Stomach (tissue), 9 donors: ENCODE data around the gene MED12L. TPM values are rescaled to one million over a fixed set of nuclear protein-coding genes. Genes with fewer than 3 reads are reported as not detected.

Experiments used
- DNase-seq, 2 donors: peaks; one replicate each; pipeline versions ENCODE4 v3.0.0 to v3.0.0-alpha.2; 2013 to 2019
- H3K27ac ChIP-seq, 5 donors: fragments of 200-600 bp in 4 of 5; sonication (generic) in 4 of 5; one replicate each; pipeline ENCODE4 v1.5.1; 2013 to 2019; ENCODE audit warnings: mild to moderate bottlenecking in 1 of 5, moderate library complexity in 1 of 5
- H3K27me3 ChIP-seq, 3 donors: fragments of 200-600 bp; sonication (generic); one replicate each; pipeline ENCODE4 v1.5.1; 2017 to 2019; ENCODE audit warnings: mixed run types in 1 of 3
- H3K36me3 ChIP-seq, 4 donors: fragments of 200-600 bp; sonication (generic); 1 replicate in 3 of 4; 2 replicates in 1 of 4; pipeline ENCODE4 v1.5.1; 2016 to 2019
- H3K4me1 ChIP-seq, 4 donors: fragments of 200-600 bp; sonication (generic); one replicate each; pipeline ENCODE4 v1.5.1; 2016 to 2019
- H3K4me3 ChIP-seq, 4 donors: fragments of 200-600 bp; sonication (generic) in 3 of 4; one replicate each; pipeline ENCODE4 v1.5.1; 2016 to 2019; ENCODE audit warnings: mild to moderate bottlenecking in 1 of 4
- H3K9me3 ChIP-seq, 4 donors: fragments of 200-600 bp; sonication (generic); one replicate each; pipeline ENCODE4 v1.5.1; 2016 to 2019
- CTCF ChIP-seq, 7 experiments: fragments of 450-650 bp in 4 of 7; fragments of 200-600 bp in 3 of 7; sonication (generic) in 3 of 7; IDR thresholded peaks; one replicate each; pipeline ENCODE4 v1.5.1; 2016 to 2019; ENCODE audit warnings: antibody characterized with exemption in 7 of 7, control low read depth in 2 of 7, mild to moderate bottlenecking in 1 of 7
- EP300 ChIP-seq: sonication (generic); formaldehyde crosslinking; IDR thresholded peaks from one replicate; pipeline ENCODE4 v1.6.1; 2017; ENCODE audit warnings: antibody characterized with exemption
- POLR2A ChIP-seq, 4 donors: fragments of 450-650 bp; IDR thresholded peaks; one replicate each; pipeline ENCODE4 v1.6.1; 2016; ENCODE audit warnings: antibody characterized with exemption in 4 of 4, control low read depth in 2 of 4, mild to moderate bottlenecking in 1 of 4, moderate library complexity in 1 of 4
- POLR2AphosphoS5 ChIP-seq, 3 donors: sonication (generic); formaldehyde crosslinking; IDR thresholded peaks; one replicate each; pipeline ENCODE4 v1.6.1; 2016; ENCODE audit warnings: antibody characterized with exemption in 3 of 3
- WGBS, 5 donors: extraction: QIAGEN DNeasy Blood & Tissue Kit in 3 of 5; methylation state at CpG; one replicate each; pipeline versions ENCODE4 v1.1.5 to v1.1.7; 2013 to 2018; 5-methylcytosine and 5-hydroxymethylcytosine counted together
- intact Hi-C: fragments of 100-400 bp; cut with DNase I; formaldehyde crosslinking; loops from one replicate; pipeline ENCODE4 v1.15.1; 2023; ENCODE audit warnings: low total_unique reads
- polyA plus RNA-seq, 3 donors: library from polyadenylated mRNA; stranded (reverse); fragments of 200-250 nt; gene quantifications; one replicate each; pipeline ENCODE4 v1.2.3, GENCODE V29; 2013
- total RNA-seq, 5 donors: library from RNA; depleted of rRNA; stranded (reverse); fragments of >200 nt; gene quantifications; one replicate each; pipeline versions ENCODE4 v1.1.0 to v1.2.3, GENCODE V29; 2014 to 2016
- donor health status: healthy with polysubstance abuse.
- donor health status: Bipolar disorder and iron deficiency.
- donor health status: healthy.

Gene MED12L
- total and polyA plus RNA-seq, 8 donors, result 0.06 to 2.9 (median 0.36) TPM; not detected in 2

DNA sequence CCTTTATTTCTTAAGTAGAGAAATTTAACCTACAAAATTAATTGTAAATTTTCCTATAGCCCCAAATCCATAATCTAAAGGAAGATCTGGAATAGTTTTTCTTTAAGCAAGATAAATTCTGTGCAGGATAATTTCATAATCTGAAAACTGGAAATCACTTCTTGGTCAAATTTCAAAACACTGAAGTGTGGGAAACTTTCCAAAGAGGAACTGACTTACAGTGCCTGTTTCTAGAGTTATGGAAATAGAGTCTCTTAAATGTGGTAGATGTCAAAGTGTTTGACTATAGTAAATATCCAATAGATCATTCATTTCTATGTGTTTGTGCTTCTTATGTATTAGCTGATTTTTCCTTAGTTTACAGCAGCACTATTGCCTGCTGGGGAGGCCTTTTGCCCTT is 245.4 kb downstream of the MED12L start:
- TF ChIP-seq POLR2AphosphoS5 (IDR thresholded peaks at IDR 0.05) (no peak), POLR2A (IDR thresholded peaks at IDR 0.05) (no peak), EP300 (no peak), CTCF (IDR thresholded peaks at IDR 0.05) (no peak)
- intact Hi-C loops, result no loop called here
- H3K27ac ChIP-seq, result peak overlapping the region in 1 of 5 donors; percentile 63
- H3K4me3 ChIP-seq, result no peak overlapping the region
- peak in 1 of 2 donors; percentile 8 for DNase-seq
- H3K36me3 ChIP-seq, result no peaks in the 10 kb centered on the region
- no peaks in the 10 kb centered on the region for H3K9me3 ChIP-seq
- H3K4me1 ChIP-seq, result peaks cover 0 to 17% (median 0%) of the 10 kb centered on the region in 4 donors
- no peaks in the 10 kb centered on the region for H3K27me3 ChIP-seq

GRCh38 chr3:151331696-151332095 is 246.2 kb downstream of the MED12L start:
- no peaks in the 10 kb centered on the region for H3K36me3 ChIP-seq
- no peak for DNase-seq
- 32 to 55% (median 48%) methylated on average over 2 of the region's 2 CpGs for WGBS, 5 donors
- TF ChIP-seq EP300 (no peak), CTCF (IDR thresholded peaks at IDR 0.05) (no peak), POLR2A (IDR thresholded peaks at IDR 0.05) (no peak), POLR2AphosphoS5 (IDR thresholded peaks at IDR 0.05) (no peak)
- intact Hi-C loops, result no loop called here
- no peak overlapping the region for H3K4me3 ChIP-seq
- peaks cover 0 to 17% (median 0%) of the 10 kb centered on the region in 4 donors for H3K4me1 ChIP-seq
- H3K27ac ChIP-seq, result peak overlapping the region in 1 of 5 donors; percentile 52
- H3K9me3 ChIP-seq, result no peaks in the 10 kb centered on the region
- no peaks in the 10 kb centered on the region for H3K27me3 ChIP-seq

DNA sequence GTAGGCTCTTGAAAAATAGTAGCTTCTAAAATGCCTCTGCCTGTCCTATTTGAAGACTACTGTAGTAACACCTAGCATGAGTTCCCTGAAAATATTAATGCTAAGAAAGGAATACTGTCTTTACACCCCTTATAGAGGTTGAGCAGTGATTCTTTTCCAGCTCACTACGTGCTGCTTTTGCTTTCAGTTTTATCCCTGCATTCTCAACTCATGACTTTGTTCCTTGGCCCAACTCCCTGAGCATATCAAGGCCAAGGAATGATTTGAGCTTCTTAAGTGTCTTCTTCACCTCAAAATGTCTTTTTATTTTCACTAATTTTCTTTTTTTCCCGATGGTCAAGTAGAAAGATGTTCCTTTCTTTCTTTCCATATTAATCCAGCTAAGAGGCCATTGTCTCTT is 260.4 kb downstream of the MED12L start:
- Histone ChIP-seq H3K4me3 (peak overlapping the region in 1 of 4 donors; percentile 13), H3K36me3 (no peaks in the 10 kb centered on the region), H3K27me3 (no peaks in the 10 kb centered on the region), H3K27ac (peak overlapping the region in 3 of 5 donors; percentile 18 to 72 (median 47)), H3K4me1 (peaks cover 0 to 7% (median 0%) of the 10 kb centered on the region in 4 donors), H3K9me3 (no peaks in the 10 kb centered on the region)
- TF ChIP-seq CTCF (IDR thresholded peaks at IDR 0.05), result no peak
- no peak for TF ChIP-seq POLR2AphosphoS5 (IDR thresholded peaks at IDR 0.05)
- no peak for TF ChIP-seq EP300
- TF ChIP-seq POLR2A (IDR thresholded peaks at IDR 0.05), result no peak
- intact Hi-C loops, result no loop called here
- WGBS, 5 donors, result 42 to 69% (median 46%) methylated on average over 2 of the region's 2 CpGs
- peak in 1 of 2 donors; percentile 65 for DNase-seq

DNA sequence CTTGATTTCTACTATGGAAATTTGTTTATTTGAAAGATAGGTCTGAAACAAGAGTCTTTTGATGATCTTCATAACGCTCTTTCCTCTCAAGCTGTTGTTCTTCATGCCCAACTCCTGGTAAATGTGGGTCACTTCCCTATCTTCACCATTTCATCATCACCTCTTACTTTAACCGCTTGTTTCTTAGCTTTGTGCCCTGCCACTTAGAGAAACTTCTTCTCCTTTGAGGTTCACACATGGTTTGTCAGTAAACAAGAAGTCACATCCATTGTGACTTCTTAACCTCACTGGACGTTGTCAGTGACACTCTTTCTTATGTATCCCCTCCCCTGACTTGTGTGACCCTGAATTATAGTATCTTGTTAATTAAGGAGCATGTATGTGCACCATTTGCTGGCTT is 260.8 kb downstream of the MED12L start:
- peak overlapping the region in 2 of 5 donors; percentile 47 to 72 for H3K27ac ChIP-seq
- 58 to 79% (median 74%) methylated on average over 3 of the region's 3 CpGs for WGBS, 5 donors
- H3K36me3 ChIP-seq, result no peaks in the 10 kb centered on the region
- peaks cover 0 to 7% (median 0%) of the 10 kb centered on the region in 4 donors for H3K4me1 ChIP-seq
- no peaks in the 10 kb centered on the region for H3K27me3 ChIP-seq
- intact Hi-C loops, result no loop called here
- TF ChIP-seq POLR2AphosphoS5 (IDR thresholded peaks at IDR 0.05) (no peak), EP300 (no peak), POLR2A (IDR thresholded peaks at IDR 0.05) (no peak), CTCF (IDR thresholded peaks at IDR 0.05) (no peak)
- H3K9me3 ChIP-seq, result no peaks in the 10 kb centered on the region
- no peak for DNase-seq
- H3K4me3 ChIP-seq, result no peak overlapping the region
